ENCODE results near the gene ADAMTS7. TPM values are rescaled to one million over a fixed set of nuclear protein-coding genes. Genes with fewer than 3 reads are reported as not detected.
"Not testable (repeated sequence)": the region's sequence is repeated elsewhere in the genome, so short reads cannot be mapped to it uniquely, and the experiment has no call there.

ADAMTS7 gene
- total RNA-seq, 4 donors from 2014 or later = 0.95 to 4.8 (median 1.7) TPM

GRCh38 chr15:78727561-78727960 is 83.7 kb downstream of the ADAMTS7 start:
- intact Hi-C loops (cut with DNase I; ENCODE audit: low total_unique reads) (no loop called here), in situ Hi-C loops (cut with MboI; ENCODE audit: low pct_ligation_motif_present in 1 of 4, low pct_unique_long_range_greater_than_20kb in 1 of 4, low sequenced_read_pairs in 3 of 4) (loop anchor here in 1 of 4 donors (25.0 kb wide), 1 partner anchor 790 kb away; no protein-coding TSS in a partner anchor)
- Histone ChIP-seq H3K4me1 (no peaks in the 10 kb centered on the region), H3K27ac (no peak overlapping the region), H3K36me3 (no peaks in the 10 kb centered on the region), H3K4me3 (no peak overlapping the region), H3K27me3 (no peaks in the 10 kb centered on the region), H3K9me3 (no peaks in the 10 kb centered on the region)
- DNase-seq = no peak
- WGBS, 2 donors (ENCODE audit: low coverage in 1 of 2) = 80% methylated on average over 5 of the region's 5 CpGs; no CpG with 5 or more reads in 1 of the 2 donors
- TF ChIP-seq EP300 (IDR thresholded peaks at IDR 0.05; ENCODE audit: low read depth) (no peak), POLR2AphosphoS5 (IDR thresholded peaks at IDR 0.05) (no peak), CTCF (IDR thresholded peaks at IDR 0.05) (no peak), POLR2A (IDR thresholded peaks at IDR 0.05) (no peak)

- H3K27me3 ChIP-seq = no peaks in the 10 kb centered on the region
- intact Hi-C loops (cut with DNase I; ENCODE audit: low total_unique reads) (no loop called here), in situ Hi-C loops (cut with MboI; ENCODE audit: low pct_ligation_motif_present in 1 of 4, low pct_unique_long_range_greater_than_20kb in 1 of 4, low sequenced_read_pairs in 3 of 4) (loop anchor here in 1 of 4 donors (25.0 kb wide), 1 partner anchor 790 kb away; no protein-coding TSS in a partner anchor)
- WGBS, 2 donors (ENCODE audit: low coverage in 1 of 2) = 70 to 78% methylated on average over 2 to 14 of the region's 14 CpGs
- DNase-seq = peak; percentile 33
- H3K4me3 ChIP-seq = no peak overlapping the region
- H3K4me1 ChIP-seq = no peaks in the 10 kb centered on the region
- H3K9me3 ChIP-seq = no peaks in the 10 kb centered on the region
- H3K36me3 ChIP-seq = no peaks in the 10 kb centered on the region
- TF ChIP-seq EP300 (IDR thresholded peaks at IDR 0.05; ENCODE audit: low read depth) (no peak), POLR2AphosphoS5 (IDR thresholded peaks at IDR 0.05) (no peak), CTCF (IDR thresholded peaks at IDR 0.05) (no peak), POLR2A (IDR thresholded peaks at IDR 0.05) (no peak)
- no peak overlapping the region for H3K27ac ChIP-seq
These were observed 84.3 kb downstream of the ADAMTS7 start for GRCh38 chr15:78726870-78727551.

GRCh38 chr15:78719819-78720450 is 91.3 kb downstream of the ADAMTS7 start:
- H3K27me3 ChIP-seq; intact Hi-C loops (cut with DNase I; ENCODE audit: low total_unique reads); H3K27ac ChIP-seq; H3K4me3 ChIP-seq; H3K9me3 ChIP-seq; H3K4me1 ChIP-seq; H3K36me3 ChIP-seq; in situ Hi-C loops (cut with MboI; ENCODE audit: low pct_ligation_motif_present in 1 of 4, low pct_unique_long_range_greater_than_20kb in 1 of 4, low sequenced_read_pairs in 3 of 4): not testable (repeated sequence)
- 40 to 49% methylated on average over 1 to 21 of the region's 21 CpGs for WGBS, 2 donors (ENCODE audit: low coverage in 1 of 2)
- peak; percentile 44 for DNase-seq

- H3K36me3 ChIP-seq = no peaks in the 10 kb centered on the region
- H3K27ac ChIP-seq = peak overlapping the region in 1 of 4 donors; percentile 16
- TF ChIP-seq CTCF (IDR thresholded peaks at IDR 0.05) (no peak), POLR2AphosphoS5 (IDR thresholded peaks at IDR 0.05) (no peak), POLR2A (IDR thresholded peaks at IDR 0.05) (no peak), EP300 (IDR thresholded peaks at IDR 0.05; ENCODE audit: low read depth) (no peak)
- H3K9me3 ChIP-seq = no peaks in the 10 kb centered on the region
- DNase-seq = no peak
- H3K27me3 ChIP-seq = no peaks in the 10 kb centered on the region
- no peak overlapping the region for H3K4me3 ChIP-seq
- intact Hi-C loops (cut with DNase I; ENCODE audit: low total_unique reads) (no loop called here), in situ Hi-C loops (cut with MboI; ENCODE audit: low pct_ligation_motif_present in 1 of 4, low pct_unique_long_range_greater_than_20kb in 1 of 4, low sequenced_read_pairs in 3 of 4) (no loop called here)
- 41 to 61% methylated on average over 2 of the region's 2 CpGs for WGBS, 2 donors (ENCODE audit: low coverage in 1 of 2)
- H3K4me1 ChIP-seq = peaks cover 0 to 2% (median 0%) of the 10 kb centered on the region in 4 donors
These were observed 92.4 kb downstream of the ADAMTS7 start for GRCh38 chr15:78718837-78719236.
